Gastrocnemius medialis (tissue), 4 donors: ENCODE data around the gene HFM1. TPM values are rescaled to one million over a fixed set of nuclear protein-coding genes. Genes with fewer than 3 reads are reported as not detected.

Experiments used
- ATAC-seq, 2 donors: fragments of 150-250 bp; one replicate each; pipeline ENCODE4 v1.9.1; 2016
- DNase-seq, 2 donors: peaks; one replicate each; pipeline ENCODE4 v3.0.0-alpha.2; 2019
- H3K27ac ChIP-seq, 4 donors: fragments of 200-600 bp; sonication (generic); 1 replicate in 1 of 4; 2 replicates in 3 of 4; pipeline ENCODE4 v1.5.1; 2016 to 2018; ENCODE audit warnings: mild to moderate bottlenecking in 2 of 4, moderate library complexity in 1 of 4
- H3K27me3 ChIP-seq, 3 donors: fragments of 200-600 bp; sonication (generic) in 2 of 3; 1 replicate in 1 of 3; 2 replicates in 2 of 3; pipeline versions ENCODE4 v1.5.1 to v1.6.0; 2016 to 2019; ENCODE audit warnings: mild to moderate bottlenecking in 1 of 3, moderate library complexity in 1 of 3
- H3K36me3 ChIP-seq, 2 donors: fragments of 200-600 bp; sonication (generic) in 1 of 2; one replicate each; pipeline ENCODE4 v1.5.1; 2017 to 2018
- H3K4me1 ChIP-seq, 2 donors: fragments of 200-600 bp; sonication (generic) in 1 of 2; one replicate each; pipeline ENCODE4 v1.5.1; 2016 to 2017; ENCODE audit warnings: mild to moderate bottlenecking in 2 of 2
- H3K4me3 ChIP-seq, 4 donors: fragments of 200-600 bp; sonication (generic) in 3 of 4; 1 replicate in 1 of 4; 2 replicates in 3 of 4; pipeline ENCODE4 v1.5.1; 2016 to 2019; ENCODE audit warnings: mild to moderate bottlenecking in 2 of 4
- H3K9me3 ChIP-seq, 3 donors: fragments of 200-600 bp; sonication (generic) in 2 of 3; 1 replicate in 1 of 3; 2 replicates in 2 of 3; pipeline ENCODE4 v1.5.1; 2016 to 2019
- POLR2A ChIP-seq, 2 donors: fragments of 450-650 bp; IDR thresholded peaks; one replicate each; pipeline ENCODE4 v1.6.1; 2017; ENCODE audit warnings: antibody characterized with exemption in 2 of 2, mild to moderate bottlenecking in 2 of 2, moderate library complexity in 2 of 2
- in situ Hi-C, 4 donors: fragments of 200-750 bp; cut with MboI; loops; one replicate each; pipeline versions ENCODE4 v1.15.0 to v1.8.0; 2017; ENCODE audit warnings: low sequenced_read_pairs in 4 of 4
- intact Hi-C: fragments of 100-400 bp; cut with DNase I; formaldehyde crosslinking; loops from one replicate; pipeline ENCODE4 v1.15.1; 2023; ENCODE audit warnings: low total_unique reads
- total RNA-seq, 4 donors: library from RNA; depleted of rRNA; stranded (reverse); fragments of >200 nt; gene quantifications; one replicate each; pipeline versions ENCODE4 v1.1.0 to v1.2.3, GENCODE V29; 2016
- TF ChIP-seq, protein P1 (sequence below), 5 experiments: fragments of 450-650 bp in 3 of 5; fragments of 200-600 bp in 2 of 5; sonication (generic) in 2 of 5; IDR thresholded peaks in 4 of 5; conservative IDR thresholded peaks in 1 of 5; 1 replicate in 4 of 5; 2 replicates in 1 of 5; pipeline ENCODE4 v1.5.1; 2016 to 2019; ENCODE audit warnings: antibody characterized with exemption in 5 of 5, mild to moderate bottlenecking in 3 of 5, moderate library complexity in 3 of 5

The HFM1 gene
- total RNA-seq, 4 donors from 2014 or later = 0.58 to 1.9 (median 1.4) TPM

DNA sequence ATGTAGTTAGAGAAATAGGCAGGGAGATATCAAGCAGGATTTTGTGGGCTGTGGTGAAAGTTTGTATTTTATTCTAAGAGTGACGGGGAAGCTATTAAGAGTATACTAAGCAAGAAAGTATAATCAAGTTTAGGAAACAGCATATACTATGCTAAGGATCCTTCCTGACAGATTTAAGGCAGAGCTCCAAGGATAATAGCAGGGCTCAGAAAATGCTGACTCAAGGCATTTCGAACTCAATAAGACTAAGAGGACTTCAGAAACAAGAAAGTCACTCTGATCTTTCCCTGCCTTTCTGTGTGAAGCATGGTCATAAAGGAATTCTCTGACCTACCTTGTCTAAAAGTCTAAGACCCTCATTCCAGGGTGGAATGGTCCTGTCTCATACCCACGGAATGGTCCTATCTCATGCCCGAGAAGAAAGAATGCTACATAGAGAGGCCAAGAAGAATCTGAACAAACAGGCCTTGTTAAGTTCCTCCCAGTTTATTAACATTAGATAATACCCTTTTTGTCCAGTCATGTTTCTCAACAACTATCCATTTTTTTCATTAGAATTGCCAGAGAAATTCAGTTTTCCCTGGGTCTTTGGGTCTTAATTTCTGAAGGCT lies 59.1 kb downstream of the HFM1 start:
- Histone ChIP-seq H3K27ac (no peak overlapping the region), H3K9me3 (no peaks in the 10 kb centered on the region), H3K27me3 (no peaks in the 10 kb centered on the region), H3K4me1 (no peaks in the 10 kb centered on the region), H3K36me3 (no peaks in the 10 kb centered on the region), H3K4me3 (no peak overlapping the region)
- intact Hi-C loops (no loop called here), in situ Hi-C loops (no loop called here)
- no peak for DNase-seq
- TF ChIP-seq POLR2A (IDR thresholded peaks at IDR 0.05) = no peak
- TF ChIP-seq, protein P1, sequence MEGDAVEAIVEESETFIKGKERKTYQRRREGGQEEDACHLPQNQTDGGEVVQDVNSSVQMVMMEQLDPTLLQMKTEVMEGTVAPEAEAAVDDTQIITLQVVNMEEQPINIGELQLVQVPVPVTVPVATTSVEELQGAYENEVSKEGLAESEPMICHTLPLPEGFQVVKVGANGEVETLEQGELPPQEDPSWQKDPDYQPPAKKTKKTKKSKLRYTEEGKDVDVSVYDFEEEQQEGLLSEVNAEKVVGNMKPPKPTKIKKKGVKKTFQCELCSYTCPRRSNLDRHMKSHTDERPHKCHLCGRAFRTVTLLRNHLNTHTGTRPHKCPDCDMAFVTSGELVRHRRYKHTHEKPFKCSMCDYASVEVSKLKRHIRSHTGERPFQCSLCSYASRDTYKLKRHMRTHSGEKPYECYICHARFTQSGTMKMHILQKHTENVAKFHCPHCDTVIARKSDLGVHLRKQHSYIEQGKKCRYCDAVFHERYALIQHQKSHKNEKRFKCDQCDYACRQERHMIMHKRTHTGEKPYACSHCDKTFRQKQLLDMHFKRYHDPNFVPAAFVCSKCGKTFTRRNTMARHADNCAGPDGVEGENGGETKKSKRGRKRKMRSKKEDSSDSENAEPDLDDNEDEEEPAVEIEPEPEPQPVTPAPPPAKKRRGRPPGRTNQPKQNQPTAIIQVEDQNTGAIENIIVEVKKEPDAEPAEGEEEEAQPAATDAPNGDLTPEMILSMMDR (IDR thresholded peaks at IDR 0.05 in 4 of 5, conservative IDR thresholded peaks at IDR 0.05 in 1 of 5) = no peak
- no peak for ATAC-seq

DNA sequence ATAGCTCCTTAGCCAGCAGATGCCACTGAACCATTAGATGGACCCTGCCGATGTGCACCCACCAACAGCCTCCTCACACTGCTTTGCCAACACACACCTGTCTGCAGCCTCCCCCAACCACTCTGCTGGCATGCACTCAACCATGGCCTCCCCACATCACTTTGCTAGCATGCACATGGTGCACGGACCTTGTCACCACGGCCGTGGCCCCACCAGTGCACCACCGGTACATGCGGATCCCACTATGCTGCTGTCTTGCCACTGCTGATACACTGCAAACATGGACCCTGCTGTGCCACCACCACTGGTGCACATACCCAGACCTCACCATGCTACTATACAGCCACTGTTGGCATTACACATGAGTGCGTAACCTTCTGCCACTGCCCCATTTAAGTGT lies 66.1 kb downstream of the HFM1 start:
- no peak for ATAC-seq
- no peak for TF ChIP-seq POLR2A (IDR thresholded peaks at IDR 0.05)
- TF ChIP-seq, protein P1 (IDR thresholded peaks at IDR 0.05 in 4 of 5, conservative IDR thresholded peaks at IDR 0.05 in 1 of 5) = no peak
- Histone ChIP-seq H3K4me3 (no peak overlapping the region), H3K36me3 (no peaks in the 10 kb centered on the region), H3K27me3 (no peaks in the 10 kb centered on the region), H3K27ac (no peak overlapping the region), H3K4me1 (no peaks in the 10 kb centered on the region), H3K9me3 (no peaks in the 10 kb centered on the region)
- in situ Hi-C loops (no loop called here), intact Hi-C loops (no loop called here)
- DNase-seq = no peak

DNA sequence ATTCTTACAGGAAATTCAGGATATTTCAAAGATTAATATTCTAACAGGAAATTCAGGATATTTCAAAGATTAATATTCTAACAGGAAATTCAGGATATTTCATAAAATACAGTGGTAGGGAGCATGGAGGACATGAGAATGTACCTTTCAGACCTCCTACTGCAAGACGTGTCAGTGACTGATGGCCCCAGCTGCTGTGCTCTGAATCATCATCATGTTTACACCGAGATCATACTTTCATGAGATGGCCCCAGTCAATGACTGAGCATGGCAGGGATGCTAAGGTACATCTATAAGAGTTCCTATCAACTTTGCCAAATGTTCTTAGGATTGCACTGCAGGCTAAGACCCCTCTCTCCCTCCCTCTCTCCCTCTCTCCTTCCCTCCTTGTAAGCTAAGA lies 69.0 kb downstream of the HFM1 start:
- intact Hi-C loops = no loop called here

DNA sequence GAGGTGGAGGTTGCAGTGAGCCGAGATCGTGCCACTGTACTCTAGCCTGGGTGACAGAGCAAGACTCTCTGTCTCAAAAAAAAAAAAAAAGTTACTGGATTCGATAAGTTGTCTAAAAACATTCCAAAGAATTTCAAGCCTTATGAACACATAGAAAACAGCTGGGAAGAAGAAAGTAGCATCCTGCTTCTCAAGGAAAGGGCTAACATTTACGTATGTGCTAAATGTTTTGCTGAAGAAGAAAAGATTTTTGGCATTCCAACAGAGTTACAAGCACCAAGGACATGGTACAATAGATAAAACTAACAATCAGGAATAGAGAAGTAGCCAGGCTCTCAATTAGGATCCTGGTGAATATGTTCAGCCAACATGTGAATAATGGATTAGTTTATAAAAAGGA lies 69.8 kb downstream of the HFM1 start:
- Histone ChIP-seq H3K9me3 (no peaks in the 10 kb centered on the region), H3K27me3 (no peaks in the 10 kb centered on the region), H3K4me1 (no peaks in the 10 kb centered on the region), H3K27ac (no peak overlapping the region), H3K36me3 (no peaks in the 10 kb centered on the region), H3K4me3 (no peak overlapping the region)
- intact Hi-C loops = no loop called here
- no peak for ATAC-seq
- TF ChIP-seq, protein P1 (IDR thresholded peaks at IDR 0.05 in 4 of 5, conservative IDR thresholded peaks at IDR 0.05 in 1 of 5) = no peak
- TF ChIP-seq POLR2A (IDR thresholded peaks at IDR 0.05) = no peak
- DNase-seq = no peak
- in situ Hi-C loops = no loop called here

More for the DNA sequence above, 69.0 kb downstream of the HFM1 start:
- no peak for DNase-seq
- Histone ChIP-seq H3K9me3 (no peaks in the 10 kb centered on the region), H3K4me1 (no peaks in the 10 kb centered on the region), H3K36me3 (no peaks in the 10 kb centered on the region), H3K27me3 (no peaks in the 10 kb centered on the region), H3K4me3 (no peak overlapping the region), H3K27ac (no peak overlapping the region)
- in situ Hi-C loops = no loop called here
- no peak for ATAC-seq
- TF ChIP-seq POLR2A (IDR thresholded peaks at IDR 0.05) = no peak
- TF ChIP-seq, protein P1 (IDR thresholded peaks at IDR 0.05 in 4 of 5, conservative IDR thresholded peaks at IDR 0.05 in 1 of 5) = no peak

DNA sequence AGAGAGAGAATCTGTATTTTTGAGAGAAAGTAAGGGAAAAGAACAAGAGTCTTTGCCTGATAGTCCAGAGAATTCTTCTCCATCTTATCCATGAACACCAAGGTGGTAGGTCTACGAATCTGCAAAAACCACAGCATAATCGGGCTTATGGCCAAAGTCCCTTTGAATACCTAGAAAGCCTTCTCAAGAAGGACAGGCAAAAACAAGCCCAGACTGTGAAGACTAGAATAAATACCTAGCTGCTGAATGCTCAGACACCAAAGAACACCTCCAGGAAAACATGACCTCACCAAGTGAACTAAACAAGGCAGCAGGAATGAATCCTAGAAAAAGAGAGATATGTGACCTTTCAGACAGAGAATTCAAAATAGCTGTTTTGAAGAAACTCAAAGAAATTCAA lies 79.2 kb downstream of the HFM1 start:
- intact Hi-C loops = no loop called here
- in situ Hi-C loops = no loop called here
- no peaks in the 10 kb centered on the region for H3K9me3 ChIP-seq
- no peak overlapping the region for H3K4me3 ChIP-seq
- no peak for ATAC-seq
- DNase-seq = no peak
- peaks cover 0 to 6% of the 10 kb centered on the region in 2 donors for H3K36me3 ChIP-seq
- TF ChIP-seq, protein P1 (IDR thresholded peaks at IDR 0.05 in 4 of 5, conservative IDR thresholded peaks at IDR 0.05 in 1 of 5) = no peak
- no peak for TF ChIP-seq POLR2A (IDR thresholded peaks at IDR 0.05)
- no peak overlapping the region for H3K27ac ChIP-seq
- no peaks in the 10 kb centered on the region for H3K4me1 ChIP-seq
- no peaks in the 10 kb centered on the region for H3K27me3 ChIP-seq
